ENCODE measurements around the gene ARID5A.

ARID5A gene

DNA sequence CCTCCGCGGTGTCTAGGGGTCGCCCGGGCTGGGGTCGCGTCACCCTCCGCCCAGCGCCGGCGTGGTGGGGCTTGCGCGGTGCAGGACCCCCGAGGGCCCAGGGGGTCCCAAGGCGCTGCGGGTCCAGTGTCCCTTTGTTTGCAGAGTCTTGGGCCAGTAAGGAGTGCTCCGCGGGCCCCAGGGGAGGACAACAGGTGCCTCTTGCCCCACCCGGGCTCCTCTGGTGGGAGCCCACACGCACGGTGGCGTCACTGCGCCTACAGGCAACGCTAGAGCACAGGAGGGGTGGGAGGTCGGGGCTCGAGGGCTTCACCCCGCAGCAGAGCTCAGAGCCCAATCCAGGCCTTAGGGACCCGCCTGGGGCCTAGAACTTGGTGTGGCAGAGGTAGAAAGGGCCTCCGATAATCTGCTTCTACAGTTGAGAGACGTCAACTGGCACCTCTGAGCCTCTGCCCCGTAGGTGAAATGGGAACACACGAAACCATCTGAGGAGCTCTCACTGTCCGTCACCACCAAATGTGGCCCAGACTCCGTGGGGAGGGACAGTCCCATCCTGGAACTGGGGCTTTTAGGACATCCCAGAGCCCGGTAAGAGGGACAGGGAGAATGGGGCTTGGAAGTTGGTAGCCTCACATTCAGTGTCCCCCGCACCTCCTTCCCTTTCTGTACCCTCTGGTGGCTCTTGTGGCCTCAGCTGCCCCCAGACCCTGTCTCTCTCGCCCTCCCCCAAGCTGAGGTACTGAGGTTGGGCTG lies 1.4 kb downstream of the ARID5A start:
- H3K27ac ChIP-seq = peak overlapping the region; percentile 92
- peaks cover 8% of the 10 kb centered on the region for H3K9me3 ChIP-seq
- peaks cover 86% of the 10 kb centered on the region for H3K4me1 ChIP-seq
- H4K20me1 ChIP-seq = peaks cover 60% of the 10 kb centered on the region
- H3K9ac ChIP-seq = peak overlapping the region; percentile 91
- H3K27me3 ChIP-seq = no peaks in the 10 kb centered on the region
- H3K4me3 ChIP-seq = peak overlapping the region; percentile 89
- H3K36me3 ChIP-seq = peaks cover 33% of the 10 kb centered on the region
- peak overlapping the region; percentile 99 for H3K4me2 ChIP-seq
- TF ChIP-seq Cebpa-rat (IDR thresholded peaks at IDR 0.05) = no peak

DNA sequence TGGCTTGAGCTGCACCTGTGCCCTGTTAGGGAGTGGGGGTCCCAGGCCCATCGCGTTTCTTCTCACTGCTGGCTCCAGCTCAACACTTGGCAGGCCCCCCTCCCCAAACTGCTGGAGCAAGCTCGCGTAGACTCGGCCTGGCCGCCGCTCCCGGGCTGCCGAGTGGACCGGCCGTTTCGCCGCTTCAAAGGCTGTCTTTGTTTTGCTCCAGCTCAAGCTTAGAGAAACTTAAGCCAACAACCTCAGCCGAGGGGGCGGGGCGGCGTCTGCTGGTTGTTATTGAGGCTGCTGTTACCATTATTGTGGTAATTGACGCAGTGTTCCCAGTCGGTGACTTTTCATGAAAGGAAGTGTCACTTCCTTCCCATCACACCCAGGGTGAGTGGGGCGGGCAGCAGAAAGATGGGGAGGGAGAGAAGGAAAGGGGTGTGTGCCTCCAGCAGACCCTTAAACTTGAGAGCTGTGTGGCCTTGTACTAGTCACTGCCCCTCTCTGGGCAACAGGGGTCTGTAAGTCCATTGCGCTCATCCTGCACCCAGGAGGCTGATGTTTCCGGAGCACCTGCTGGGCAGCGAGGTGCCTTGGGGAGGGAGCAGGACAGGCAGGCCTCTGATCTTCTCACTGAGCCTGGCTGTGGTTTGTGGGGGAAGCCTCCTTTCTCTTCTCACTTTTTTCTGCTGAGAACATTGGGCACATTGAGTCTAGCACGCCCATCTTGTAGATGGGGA lies 2.1 kb downstream of the ARID5A start:
- Histone ChIP-seq H4K20me1 (peaks cover 67% of the 10 kb centered on the region), H3K9ac (peak overlapping the region; percentile 91), H3K4me2 (peak overlapping the region; percentile 99), H3K36me3 (peaks cover 41% of the 10 kb centered on the region), H3K4me3 (peak overlapping the region; percentile 89), H3K27ac (peak overlapping the region; percentile 92), H3K9me3 (peaks cover 16% of the 10 kb centered on the region), H3K4me1 (peaks cover 83% of the 10 kb centered on the region), H3K27me3 (no peaks in the 10 kb centered on the region)
- TF ChIP-seq Cebpa-rat (IDR thresholded peaks at IDR 0.05) = no peak

DNA sequence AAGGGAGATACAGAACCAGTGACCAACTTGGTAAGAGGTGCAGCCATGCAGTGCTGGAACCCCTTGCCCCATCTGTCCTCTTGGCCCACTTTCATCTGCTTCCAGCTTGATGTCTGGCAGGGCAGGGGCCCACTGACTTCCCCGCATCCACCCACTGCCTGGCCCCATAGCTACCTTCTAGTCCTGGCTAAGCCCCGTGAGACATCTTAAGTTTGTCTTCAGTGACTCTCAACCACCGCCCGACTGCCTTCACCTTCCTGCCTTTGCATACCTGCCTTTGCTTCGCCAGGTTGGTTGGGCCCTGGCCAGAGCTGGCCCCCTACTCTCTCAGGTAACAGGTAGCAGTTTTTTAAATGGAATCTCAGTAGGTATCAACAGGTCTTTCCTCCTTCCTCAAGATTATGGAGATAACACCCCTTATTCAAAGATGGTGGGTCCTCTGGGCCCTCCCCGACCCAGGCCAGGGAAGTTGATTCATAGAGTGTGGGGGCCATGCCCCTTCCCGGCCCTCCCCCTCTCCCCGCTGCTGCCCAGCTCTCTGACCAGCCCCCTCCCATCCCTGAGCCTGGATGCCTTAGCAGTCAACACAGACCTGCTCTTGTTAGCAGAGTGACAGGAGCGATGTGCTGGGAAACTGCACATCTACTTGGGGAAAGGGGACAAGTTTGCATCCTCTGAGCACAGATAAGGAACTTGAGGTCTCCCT lies 2.8 kb downstream of the ARID5A start:
- peak overlapping the region; percentile 27; the same call in 1 of the 2 replicates for H3K9ac ChIP-seq
- peaks cover 76% of the 10 kb centered on the region for H3K4me1 ChIP-seq
- peaks cover 23% of the 10 kb centered on the region for H3K9me3 ChIP-seq
- H3K4me3 ChIP-seq = peak overlapping the region; percentile 89
- no peaks in the 10 kb centered on the region for H3K27me3 ChIP-seq
- no peak for TF ChIP-seq Cebpa-rat (IDR thresholded peaks at IDR 0.05)
- peak overlapping the region; percentile 99 for H3K4me2 ChIP-seq
- H4K20me1 ChIP-seq = peaks cover 75% of the 10 kb centered on the region
- peaks cover 48% of the 10 kb centered on the region for H3K36me3 ChIP-seq
- H3K27ac ChIP-seq = no peak overlapping the region

DNA sequence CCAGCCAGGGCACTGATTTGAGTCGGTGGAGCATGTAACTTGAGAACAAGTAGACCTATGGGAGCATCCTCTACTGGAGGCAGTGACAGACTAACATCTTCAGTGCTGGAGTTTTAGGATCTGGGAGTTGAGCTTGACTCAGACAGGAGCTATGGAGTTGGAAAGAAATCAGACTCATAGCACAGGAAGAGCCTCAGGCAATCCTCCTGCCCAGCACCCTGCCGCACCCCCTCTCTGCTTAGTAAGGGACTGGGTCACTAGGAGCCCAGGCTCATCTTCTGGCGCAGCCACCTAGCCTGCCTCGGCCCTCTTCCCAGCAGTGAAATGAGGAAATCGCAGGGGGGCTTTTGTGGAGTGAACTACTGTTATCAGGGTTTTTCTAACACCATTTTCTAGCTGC lies 3.6 kb downstream of the ARID5A start:
- peaks cover 55% of the 10 kb centered on the region for H3K36me3 ChIP-seq
- no peak overlapping the region for H3K4me3 ChIP-seq
- no peak for TF ChIP-seq Cebpa-rat (IDR thresholded peaks at IDR 0.05)
- no peak overlapping the region for H3K9ac ChIP-seq
- peaks cover 30% of the 10 kb centered on the region for H3K9me3 ChIP-seq
- H3K27me3 ChIP-seq = no peaks in the 10 kb centered on the region
- H3K4me2 ChIP-seq = peak overlapping the region; percentile 99; the same call in 1 of the 2 replicates
- H3K4me1 ChIP-seq = peaks cover 70% of the 10 kb centered on the region
- H3K27ac ChIP-seq = no peak overlapping the region
- H4K20me1 ChIP-seq = peaks cover 82% of the 10 kb centered on the region

DNA sequence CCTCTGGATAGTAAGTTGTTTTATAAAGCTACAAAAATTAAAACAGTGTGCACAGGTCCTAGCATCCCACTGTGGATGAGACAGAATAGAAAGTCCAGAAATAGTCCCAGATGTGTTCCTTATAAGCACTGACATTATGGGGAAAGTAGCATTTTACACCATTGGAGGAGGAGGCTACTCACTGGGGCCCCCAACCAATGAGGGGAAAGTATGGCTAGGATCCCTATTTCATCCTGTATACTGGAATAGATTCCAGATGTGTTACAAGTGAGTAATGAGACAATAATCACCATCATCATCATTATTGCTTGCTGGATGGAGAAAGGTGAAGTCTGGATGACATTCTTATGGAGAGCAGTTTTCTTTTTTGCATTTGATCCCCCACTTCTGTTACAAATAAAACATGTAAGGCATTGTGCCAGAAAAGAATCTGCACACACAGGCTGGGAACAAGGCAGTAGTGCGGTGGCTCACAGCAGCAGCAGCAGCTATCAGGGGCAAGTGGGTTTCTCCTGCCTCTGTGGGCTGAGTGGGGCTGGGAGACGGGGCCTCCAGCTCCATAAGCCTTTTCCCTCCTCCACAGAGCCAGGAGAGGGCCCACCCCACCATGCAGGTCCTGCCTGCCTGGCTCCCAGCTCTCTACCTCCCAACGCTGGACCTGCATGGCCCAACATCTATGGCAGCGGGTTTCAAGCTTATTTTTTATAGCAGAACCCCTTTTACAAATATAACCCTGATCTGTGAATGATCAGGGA lies 5.0 kb downstream of the ARID5A start:
- Histone ChIP-seq H3K9ac (no peak overlapping the region), H3K4me2 (peak overlapping the region; percentile 7; the same call in 1 of the 2 replicates), H3K4me3 (no peak overlapping the region), H4K20me1 (peaks cover 97% of the 10 kb centered on the region), H3K27ac (no peak overlapping the region), H3K4me1 (peaks cover 71% of the 10 kb centered on the region), H3K9me3 (peaks cover 32% of the 10 kb centered on the region), H3K36me3 (peaks cover 70% of the 10 kb centered on the region), H3K27me3 (no peaks in the 10 kb centered on the region)
- no peak for TF ChIP-seq Cebpa-rat (IDR thresholded peaks at IDR 0.05)

DNA sequence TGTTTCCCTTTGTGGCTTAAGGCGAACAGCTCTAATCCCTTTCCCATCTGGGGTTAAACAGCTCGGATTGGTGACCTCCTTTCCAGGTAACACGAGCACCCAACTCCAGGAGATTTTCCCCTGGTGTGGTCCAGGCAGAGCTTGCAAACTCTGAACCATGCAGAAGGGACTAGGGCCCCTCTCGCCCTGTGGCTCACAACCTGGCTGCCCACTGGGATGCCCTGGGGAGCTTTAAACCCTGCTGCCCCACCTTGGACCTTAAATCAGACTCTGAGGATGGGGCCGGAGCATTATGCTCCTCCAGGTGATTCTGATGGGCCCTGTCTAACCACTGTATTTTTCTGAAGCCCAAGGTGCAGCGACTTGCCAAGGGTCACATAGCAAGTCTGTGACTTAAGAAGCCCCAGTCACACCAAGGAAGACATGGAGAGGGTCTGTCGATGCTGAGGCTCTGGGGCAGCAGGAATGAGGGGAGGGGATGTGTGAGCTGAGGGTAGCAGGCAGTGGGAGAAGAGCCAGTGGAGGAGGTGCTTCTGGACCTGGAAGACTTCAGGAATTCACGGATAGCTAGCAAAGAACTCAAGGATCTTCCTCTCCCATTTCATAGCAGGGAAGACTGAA lies 5.9 kb downstream of the ARID5A start:
- peak overlapping the region; percentile 7; the same call in 1 of the 2 replicates for H3K4me2 ChIP-seq
- no peaks in the 10 kb centered on the region for H3K27me3 ChIP-seq
- H3K27ac ChIP-seq = no peak overlapping the region
- H3K4me1 ChIP-seq = peaks cover 79% of the 10 kb centered on the region
- H3K9me3 ChIP-seq = peaks cover 32% of the 10 kb centered on the region
- no peak overlapping the region for H3K4me3 ChIP-seq
- no peak overlapping the region for H3K9ac ChIP-seq
- TF ChIP-seq Cebpa-rat (IDR thresholded peaks at IDR 0.05) = no peak
- peaks cover 100% of the 10 kb centered on the region for H4K20me1 ChIP-seq
- peaks cover 79% of the 10 kb centered on the region for H3K36me3 ChIP-seq

DNA sequence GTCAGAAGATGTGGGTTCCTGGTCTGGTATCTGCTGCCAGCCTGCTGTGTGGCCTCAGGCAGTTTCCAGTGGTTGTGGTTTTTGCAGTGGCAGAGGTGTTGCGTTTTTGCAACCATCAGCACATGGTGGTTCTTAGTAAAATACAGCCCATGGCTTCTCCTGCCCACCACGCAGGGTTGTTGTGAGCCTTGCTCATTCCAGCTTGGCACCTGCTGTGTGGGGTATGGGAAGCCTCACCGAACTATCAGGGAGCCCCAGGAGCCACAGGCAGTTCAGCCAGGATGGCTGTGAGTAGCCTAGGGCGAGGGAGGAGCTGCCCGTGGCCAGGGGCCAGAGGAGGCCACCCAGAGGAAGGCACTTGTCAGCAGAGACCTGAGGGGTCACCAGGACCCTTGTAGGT lies 9.8 kb downstream of the ARID5A start:
- Histone ChIP-seq H4K20me1 (peaks cover 100% of the 10 kb centered on the region), H3K36me3 (peaks cover 100% of the 10 kb centered on the region), H3K4me3 (no peak overlapping the region), H3K4me1 (peaks cover 59% of the 10 kb centered on the region), H3K4me2 (peak overlapping the region; percentile 70), H3K9ac (0 out of 2 replicates have a peak overlapping the region, but pooled peaks have one; percentile 32), H3K27me3 (no peaks in the 10 kb centered on the region), H3K27ac (peak overlapping the region; percentile 46; the same call in 1 of the 2 replicates), H3K9me3 (peaks cover 32% of the 10 kb centered on the region)
- TF ChIP-seq Cebpa-rat (IDR thresholded peaks at IDR 0.05) = no peak

DNA sequence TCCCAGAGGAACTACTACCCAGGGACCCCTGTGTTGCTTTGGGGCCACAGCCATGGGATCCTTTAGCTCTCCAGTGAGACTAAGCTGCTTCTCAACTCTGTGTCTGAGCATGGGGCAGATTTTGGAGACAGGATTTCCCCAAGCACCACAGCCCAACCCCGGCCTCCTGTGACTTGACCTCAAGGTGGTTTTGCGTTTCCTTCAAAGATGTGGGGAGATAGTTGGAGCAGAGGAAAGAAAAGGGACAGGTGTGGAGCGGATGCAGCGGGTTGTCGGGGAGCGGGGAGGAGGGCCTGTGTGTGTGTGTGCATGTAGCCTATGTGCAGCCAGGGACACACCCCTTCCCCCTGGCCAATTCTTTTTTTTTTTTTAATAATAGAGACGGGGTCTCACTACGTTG lies 10.2 kb downstream of the ARID5A start:
- peaks cover 100% of the 10 kb centered on the region for H4K20me1 ChIP-seq
- peak overlapping the region; percentile 70 for H3K4me2 ChIP-seq
- H3K9me3 ChIP-seq = peaks cover 32% of the 10 kb centered on the region
- H3K4me3 ChIP-seq = no peak overlapping the region
- H3K9ac ChIP-seq = 0 out of 2 replicates have a peak overlapping the region, but pooled peaks have one; percentile 32
- H3K27me3 ChIP-seq = no peaks in the 10 kb centered on the region
- H3K4me1 ChIP-seq = peaks cover 59% of the 10 kb centered on the region
- H3K27ac ChIP-seq = peak overlapping the region; percentile 46; the same call in 1 of the 2 replicates
- peaks cover 100% of the 10 kb centered on the region for H3K36me3 ChIP-seq
- TF ChIP-seq Cebpa-rat (IDR thresholded peaks at IDR 0.05) = no peak
